ENCODE results near the gene GORASP1.

GORASP1 gene

DNA sequence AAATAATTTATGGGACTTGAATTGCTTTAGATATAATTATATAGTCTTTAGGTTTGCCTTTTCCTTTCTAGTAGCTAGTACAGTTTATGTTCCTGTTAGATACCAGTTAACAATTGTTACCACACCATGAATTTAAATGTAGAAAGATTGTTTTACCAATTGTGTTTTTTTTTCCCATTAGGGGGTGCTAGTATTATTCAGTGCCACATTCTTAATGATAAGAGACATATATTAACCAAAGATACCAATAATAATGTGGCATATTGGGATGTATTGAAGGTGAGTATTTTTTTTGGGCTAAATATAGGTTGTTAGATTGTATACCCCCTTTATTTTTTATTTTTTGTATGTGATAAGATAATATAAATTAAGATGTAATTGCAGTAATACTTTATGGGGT lies 27.9 kb downstream of the GORASP1 start:
- TF ChIP-seq, protein P1, sequence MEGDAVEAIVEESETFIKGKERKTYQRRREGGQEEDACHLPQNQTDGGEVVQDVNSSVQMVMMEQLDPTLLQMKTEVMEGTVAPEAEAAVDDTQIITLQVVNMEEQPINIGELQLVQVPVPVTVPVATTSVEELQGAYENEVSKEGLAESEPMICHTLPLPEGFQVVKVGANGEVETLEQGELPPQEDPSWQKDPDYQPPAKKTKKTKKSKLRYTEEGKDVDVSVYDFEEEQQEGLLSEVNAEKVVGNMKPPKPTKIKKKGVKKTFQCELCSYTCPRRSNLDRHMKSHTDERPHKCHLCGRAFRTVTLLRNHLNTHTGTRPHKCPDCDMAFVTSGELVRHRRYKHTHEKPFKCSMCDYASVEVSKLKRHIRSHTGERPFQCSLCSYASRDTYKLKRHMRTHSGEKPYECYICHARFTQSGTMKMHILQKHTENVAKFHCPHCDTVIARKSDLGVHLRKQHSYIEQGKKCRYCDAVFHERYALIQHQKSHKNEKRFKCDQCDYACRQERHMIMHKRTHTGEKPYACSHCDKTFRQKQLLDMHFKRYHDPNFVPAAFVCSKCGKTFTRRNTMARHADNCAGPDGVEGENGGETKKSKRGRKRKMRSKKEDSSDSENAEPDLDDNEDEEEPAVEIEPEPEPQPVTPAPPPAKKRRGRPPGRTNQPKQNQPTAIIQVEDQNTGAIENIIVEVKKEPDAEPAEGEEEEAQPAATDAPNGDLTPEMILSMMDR (IDR thresholded peaks at IDR 0.05; ENCODE audit: low read depth, low read length): no peak
- DNase-seq (ENCODE audit: extremely low read depth, low read depth): no peak

DNA sequence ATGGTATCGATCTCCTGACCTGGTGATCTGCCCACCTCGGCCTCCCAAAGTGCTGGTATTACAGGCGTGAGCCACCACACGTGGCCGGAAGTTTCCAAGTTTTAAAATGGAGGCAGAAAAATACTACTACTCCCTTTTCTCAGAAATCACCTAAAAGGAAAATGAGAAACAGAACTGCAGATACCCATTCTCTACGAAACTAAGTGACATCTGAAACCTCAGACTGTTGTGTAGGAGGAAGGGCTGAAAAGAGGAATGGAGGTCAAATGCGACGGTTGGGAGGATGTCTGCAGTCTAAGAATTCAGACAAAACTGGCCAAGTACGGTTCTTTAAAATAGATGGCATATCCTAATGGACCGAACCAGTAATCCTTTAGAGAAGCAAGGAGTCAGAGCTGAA lies 31.5 kb downstream of the GORASP1 start:
- no peak for DNase-seq (ENCODE audit: extremely low read depth, low read depth)
- TF ChIP-seq, protein P1 (IDR thresholded peaks at IDR 0.05; ENCODE audit: low read depth, low read length): no peak

DNA sequence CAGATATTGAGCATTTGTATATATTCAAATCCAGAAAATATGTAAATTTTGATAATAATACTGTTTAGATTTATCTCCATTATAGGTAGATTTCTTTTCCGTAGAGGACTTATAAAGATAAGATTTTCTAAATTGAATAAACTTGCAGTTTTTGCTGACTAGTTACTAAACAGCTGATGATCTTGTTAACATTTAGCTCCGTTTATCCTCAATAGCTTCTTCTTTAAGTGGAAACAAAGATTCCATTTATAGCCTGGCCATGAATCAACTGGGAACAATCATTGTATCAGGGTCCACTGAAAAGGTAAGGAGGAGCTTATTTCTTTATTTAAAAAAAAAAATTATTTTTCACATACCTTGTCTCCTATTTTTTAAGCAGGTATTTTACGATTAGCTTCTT lies 38.9 kb downstream of the GORASP1 start:
- TF ChIP-seq, protein P1 (IDR thresholded peaks at IDR 0.05; ENCODE audit: low read depth, low read length): no peak
- DNase-seq (ENCODE audit: extremely low read depth, low read depth): no peak

DNA sequence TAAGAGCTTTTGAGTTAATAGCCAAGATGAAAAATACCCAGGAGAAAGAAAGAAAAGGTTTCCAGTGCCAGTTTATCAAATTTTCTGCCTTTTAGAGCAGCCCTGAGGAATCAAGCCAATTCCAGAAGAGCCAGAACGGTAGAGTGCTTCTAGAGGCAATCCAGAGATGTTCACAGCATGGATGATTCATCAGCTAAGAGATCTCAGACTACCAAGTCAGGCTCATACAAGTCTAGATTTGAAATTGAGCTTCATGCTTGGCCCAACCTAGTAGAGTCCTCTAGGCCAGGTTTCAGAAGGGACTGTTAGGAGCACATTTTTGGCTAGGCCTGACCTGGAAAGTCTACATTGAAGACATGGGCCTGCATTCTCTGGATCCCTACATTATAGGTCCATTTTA lies 40.1 kb downstream of the GORASP1 start:
- DNase-seq (ENCODE audit: extremely low read depth, low read depth): no peak
- TF ChIP-seq, protein P1 (IDR thresholded peaks at IDR 0.05; ENCODE audit: low read depth, low read length): no peak

DNA sequence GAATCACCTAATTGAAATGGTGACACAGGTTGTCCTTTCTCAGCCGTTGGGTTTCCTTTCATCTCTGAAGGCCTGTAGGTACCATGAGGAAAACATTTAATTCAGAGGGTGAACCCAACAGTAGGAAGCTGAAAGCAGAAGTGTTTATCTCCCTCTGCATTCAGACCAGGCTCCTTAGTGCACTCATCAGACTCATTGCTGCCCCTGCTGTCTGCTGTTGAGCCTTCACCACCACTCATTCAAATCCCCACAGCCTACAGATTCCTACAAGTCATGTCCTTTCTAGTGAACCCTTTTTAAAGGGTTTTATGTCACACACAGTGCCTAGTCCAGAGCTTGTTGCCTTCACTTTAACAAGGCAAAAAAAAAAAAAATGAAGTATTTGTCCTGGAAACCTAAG lies 42.2 kb downstream of the GORASP1 start:
- TF ChIP-seq, protein P1 (IDR thresholded peaks at IDR 0.05; ENCODE audit: low read depth, low read length): peak; percentile 57
- DNase-seq (ENCODE audit: extremely low read depth, low read depth): no peak

DNA sequence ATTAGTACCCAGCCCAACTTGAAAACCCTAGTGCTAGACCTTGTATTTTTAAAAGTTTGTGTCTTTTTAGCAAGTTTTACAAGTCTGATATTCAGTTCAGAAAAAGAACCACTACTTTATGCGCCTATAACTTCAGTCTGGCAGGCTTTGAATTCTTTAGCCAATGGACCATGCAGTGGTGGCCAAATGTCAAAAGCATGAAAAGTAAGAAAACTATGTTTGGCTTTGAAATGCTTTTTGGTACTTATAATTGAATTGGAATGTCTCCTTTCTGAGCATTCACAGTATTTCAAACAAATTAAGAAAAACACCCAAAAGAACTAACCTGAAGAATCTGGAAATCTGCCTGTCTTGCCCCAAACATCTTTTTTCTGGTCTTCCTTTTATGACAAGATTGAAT lies 42.8 kb downstream of the GORASP1 start:
- TF ChIP-seq, protein P1 (IDR thresholded peaks at IDR 0.05; ENCODE audit: low read depth, low read length): no peak
- no peak for DNase-seq (ENCODE audit: extremely low read depth, low read depth)

DNA sequence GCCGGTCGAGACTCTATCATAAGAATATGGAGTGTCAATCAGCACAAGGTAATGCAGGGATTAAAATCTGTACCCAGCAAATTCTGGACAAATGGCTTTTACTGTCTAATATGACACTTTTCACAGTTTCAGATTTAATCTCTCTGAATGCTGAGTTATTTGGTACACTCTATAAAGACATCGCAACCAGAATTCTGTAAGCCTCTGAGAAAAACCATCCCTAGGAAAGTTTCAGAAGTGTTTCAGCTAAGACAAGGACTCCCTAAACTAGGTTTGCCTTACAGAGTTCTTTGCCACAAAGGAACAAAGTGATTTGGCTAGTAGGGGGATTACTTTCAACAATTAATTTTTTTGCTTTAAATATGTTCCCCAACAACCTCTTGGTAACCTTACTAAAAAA lies 44.3 kb downstream of the GORASP1 start:
- no peak for DNase-seq (ENCODE audit: extremely low read depth, low read depth)
- TF ChIP-seq, protein P1 (IDR thresholded peaks at IDR 0.05; ENCODE audit: low read depth, low read length): no peak

All from AG09319 (cell line).